ENCODE results near the gene CADPS.

The CADPS gene

GRCh38 chr3:62727981-62728380, 147.2 kb downstream of the CADPS start:
- no peak for DNase-seq

GRCh38 chr3:62727536-62727935, 147.7 kb downstream of the CADPS start:
- DNase-seq: no peak

DNA sequence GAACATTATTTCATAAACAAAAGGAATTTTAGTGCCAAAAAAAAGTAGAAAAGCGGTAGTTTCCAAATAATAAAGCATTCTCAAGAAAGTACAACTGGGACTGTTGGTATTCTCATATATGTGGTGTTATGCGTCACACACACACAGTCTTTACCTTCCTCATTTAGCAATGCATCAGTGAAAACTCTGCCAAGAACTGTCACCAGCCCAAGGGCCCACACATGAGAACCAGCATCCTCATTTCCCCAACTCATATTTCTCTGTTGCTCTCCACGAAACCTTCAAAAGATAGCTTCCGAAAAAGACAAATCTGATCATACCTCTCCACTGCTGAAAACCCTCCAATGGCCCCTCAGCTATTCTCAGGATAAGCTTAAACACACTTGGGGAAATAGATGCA, 150.7 kb downstream of the CADPS start:
- no peak for DNase-seq

DNA sequence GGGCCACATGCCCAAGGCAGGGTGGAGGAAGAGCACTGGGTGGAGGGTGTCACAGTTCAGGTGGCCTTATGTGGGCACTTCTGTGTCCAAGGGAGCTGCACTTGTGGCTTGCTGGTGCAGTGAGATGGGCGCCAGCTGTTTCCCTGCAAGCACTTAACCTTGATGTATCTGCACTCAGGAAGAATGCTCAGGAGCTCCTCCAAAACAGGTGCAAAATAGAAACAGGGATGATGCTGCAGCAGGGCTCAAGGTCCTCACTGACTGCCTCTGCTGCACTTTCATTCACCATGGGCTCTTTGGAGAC, 151.3 kb downstream of the CADPS start:
- DNase-seq: no peak

GRCh38 chr3:62723166-62723913, 151.9 kb downstream of the CADPS start:
- DNase-seq: no peak

DNA sequence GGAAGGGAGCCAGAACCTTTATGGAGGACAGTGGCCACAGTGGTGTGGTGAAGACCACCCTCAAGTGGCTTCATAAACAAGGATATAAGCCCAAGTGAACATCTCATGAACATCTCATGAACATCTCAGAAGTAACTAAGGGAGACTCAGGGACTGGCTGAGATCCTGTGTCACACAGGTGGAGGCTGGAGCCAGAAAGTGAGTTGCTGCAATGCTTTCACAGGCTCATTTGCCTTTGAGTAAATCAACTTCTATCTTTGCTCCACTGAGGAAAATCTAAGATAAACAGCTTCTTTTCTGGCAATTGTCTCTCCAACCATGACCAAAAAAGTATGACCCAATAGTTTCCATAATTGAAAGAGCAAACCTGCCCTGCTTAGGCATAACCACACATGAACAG, 152.9 kb downstream of the CADPS start:
- DNase-seq: no peak

GRCh38 chr3:62718515-62719320, 156.5 kb downstream of the CADPS start:
- DNase-seq: no peak

DNA sequence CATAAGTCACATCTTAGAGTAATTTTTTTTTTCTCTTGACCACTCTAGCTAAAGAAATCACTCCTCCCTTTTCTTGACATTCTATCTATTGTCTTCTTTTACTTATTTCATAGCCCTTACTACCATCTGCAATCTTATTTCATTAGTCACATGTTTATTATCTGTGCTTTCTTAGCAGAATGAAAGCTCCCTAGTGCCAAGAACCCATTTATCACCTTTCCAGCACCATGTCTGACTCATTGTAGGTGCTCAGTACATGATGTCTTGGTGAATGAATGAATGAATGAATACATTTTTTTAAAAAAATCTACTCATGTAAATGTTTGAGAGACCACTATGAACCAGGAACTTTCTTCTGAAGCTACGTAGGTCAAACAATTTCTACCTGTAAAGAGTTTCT, 157.2 kb downstream of the CADPS start:
- no peak for DNase-seq

- no peak for DNase-seq
Measured at GRCh38 chr3:62712746-62713145, 162.5 kb downstream of the CADPS start.

GRCh38 chr3:62710751-62711150, 164.5 kb downstream of the CADPS start:
- DNase-seq: no peak

GRCh38 chr3:62708638-62709373, 166.4 kb downstream of the CADPS start:
- DNase-seq: no peak

DNA sequence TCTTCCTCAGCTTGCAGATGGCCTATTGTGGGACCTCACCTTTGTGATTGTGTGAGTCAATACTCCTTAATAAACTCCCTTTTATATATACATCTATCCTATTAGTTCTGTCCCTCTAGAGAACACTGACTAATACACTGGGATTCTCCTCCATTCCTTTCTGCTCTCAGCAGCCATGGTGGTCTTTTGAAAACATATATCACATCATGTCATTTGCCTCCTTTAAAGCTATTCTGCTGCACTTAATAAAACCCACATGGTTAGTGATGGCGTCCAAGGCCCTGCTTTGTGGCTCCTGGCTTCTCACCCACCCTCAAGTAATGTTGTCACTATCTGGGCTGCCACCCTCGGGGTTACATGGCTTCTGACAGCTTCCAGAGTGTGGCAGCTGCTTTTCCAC, 169.5 kb downstream of the CADPS start:
- DNase-seq: no peak

GRCh38 chr3:62703451-62704167, 171.6 kb downstream of the CADPS start:
- no peak for DNase-seq

DNA sequence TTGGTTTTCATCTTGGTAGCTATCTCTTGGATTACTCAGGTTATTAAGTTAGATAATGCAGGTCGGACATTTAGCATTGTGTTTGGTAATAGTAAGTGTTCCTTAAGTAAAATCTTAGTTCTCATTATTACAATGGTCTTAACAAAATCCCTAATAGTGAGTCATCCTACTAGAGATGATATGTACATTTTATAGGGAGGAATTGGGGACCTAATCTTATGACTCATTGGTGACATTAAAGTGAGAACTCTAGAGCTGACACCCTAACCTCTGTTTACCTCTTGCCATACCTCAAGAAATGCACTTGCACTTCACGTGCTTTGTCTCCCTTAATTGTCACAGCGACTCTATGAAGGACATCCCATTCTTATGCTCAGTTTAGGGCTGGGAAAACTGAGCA, 174.9 kb downstream of the CADPS start:
- no peak for DNase-seq

DNA sequence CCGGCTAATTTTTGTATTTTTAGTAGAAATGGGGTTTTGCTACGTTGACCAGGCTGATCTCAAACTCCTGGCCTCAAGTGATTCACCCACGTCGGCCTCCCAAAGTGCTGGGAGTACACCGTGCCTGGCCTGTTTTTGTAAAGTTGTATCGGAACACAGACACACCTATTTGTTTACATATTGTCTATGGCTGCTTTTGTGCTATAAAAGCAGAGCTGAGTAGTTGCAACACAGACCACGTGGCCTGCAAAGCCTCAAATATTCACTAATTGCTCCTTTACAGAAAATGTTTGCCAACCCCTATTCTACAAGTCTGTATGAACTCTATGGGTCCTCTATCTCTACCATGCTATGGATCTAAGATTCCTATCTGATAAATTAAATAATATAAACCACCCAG, 175.5 kb downstream of the CADPS start:
- DNase-seq: no peak

DNA sequence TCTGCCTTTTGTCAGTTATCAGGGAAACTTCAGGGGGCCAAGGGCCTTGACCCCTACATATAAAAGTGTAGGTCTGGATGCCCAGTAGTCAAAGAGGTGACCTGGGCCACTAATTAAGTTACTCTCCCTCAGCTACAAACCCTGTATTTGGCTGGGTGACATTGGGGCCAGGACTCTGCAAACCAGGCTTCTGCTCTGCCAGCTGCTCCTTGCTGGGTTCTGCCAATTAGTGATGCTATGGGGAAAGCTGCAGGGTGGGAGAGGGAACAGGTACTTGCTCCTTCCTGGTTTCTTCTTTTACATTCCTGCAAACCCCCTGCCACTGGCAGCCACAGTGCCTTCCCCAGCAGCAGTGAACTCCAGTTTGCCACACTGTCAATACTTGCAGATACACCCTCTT, 179.2 kb downstream of the CADPS start:
- no peak for DNase-seq

GRCh38 chr3:62688812-62689211, 186.4 kb downstream of the CADPS start:
- no peak for DNase-seq

GRCh38 chr3:62688050-62688449, 187.2 kb downstream of the CADPS start:
- no peak for DNase-seq

GRCh38 chr3:62686503-62687294, 188.5 kb downstream of the CADPS start:
- DNase-seq: no peak

- DNase-seq: no peak
Measured at GRCh38 chr3:62682826-62683225, 192.4 kb downstream of the CADPS start.

DNA sequence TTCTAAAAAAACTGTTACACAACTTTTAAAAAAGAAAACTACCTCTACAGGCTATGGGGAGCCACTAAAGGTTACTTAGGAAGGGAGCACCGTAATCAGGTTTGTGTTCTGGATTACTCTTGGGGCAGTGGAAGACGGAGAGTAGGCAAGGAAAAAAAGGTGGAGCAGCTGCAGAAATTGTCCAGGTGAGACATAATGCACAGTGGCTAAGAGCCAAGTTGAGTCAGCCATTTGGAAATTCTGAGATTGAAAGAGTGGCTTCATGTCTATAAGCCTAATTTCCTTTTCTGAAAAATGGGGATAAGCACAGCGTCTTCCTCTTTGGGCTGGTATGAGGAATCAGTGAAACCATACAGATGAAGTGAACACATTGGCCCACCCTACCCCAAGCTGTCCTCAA, 195.2 kb downstream of the CADPS start:
- DNase-seq: no peak

DNA sequence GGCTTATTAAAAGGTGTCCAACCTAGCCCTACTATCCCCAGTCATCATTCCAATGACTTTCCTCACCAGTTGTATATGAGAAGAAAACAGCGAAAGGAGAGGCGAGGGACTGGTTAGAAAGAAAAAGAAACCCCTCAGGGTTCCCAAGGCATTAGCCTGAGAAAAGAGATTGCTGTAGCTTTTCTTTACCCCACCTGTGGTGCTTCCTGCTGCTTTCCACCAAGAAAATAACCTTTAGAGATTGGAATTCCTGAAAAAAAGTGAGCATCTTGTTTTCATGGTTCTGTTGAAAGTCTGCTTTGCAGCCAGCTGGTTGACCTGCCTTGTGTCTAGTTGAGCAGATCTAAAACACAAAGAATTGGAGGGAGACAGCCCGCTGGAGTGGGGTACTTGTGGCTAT, 196.4 kb downstream of the CADPS start:
- no peak for DNase-seq

All from activated CD8-positive, alpha-beta memory T cell treated with anti-CD3 and anti-CD28 coated beads for 24 hours (primary cell).